ENCODE data around the gene LDLRAD4.
A peak's percentile ranks its signal among the peaks of the same experiment; 100 is the strongest.

The LDLRAD4 gene

DNA sequence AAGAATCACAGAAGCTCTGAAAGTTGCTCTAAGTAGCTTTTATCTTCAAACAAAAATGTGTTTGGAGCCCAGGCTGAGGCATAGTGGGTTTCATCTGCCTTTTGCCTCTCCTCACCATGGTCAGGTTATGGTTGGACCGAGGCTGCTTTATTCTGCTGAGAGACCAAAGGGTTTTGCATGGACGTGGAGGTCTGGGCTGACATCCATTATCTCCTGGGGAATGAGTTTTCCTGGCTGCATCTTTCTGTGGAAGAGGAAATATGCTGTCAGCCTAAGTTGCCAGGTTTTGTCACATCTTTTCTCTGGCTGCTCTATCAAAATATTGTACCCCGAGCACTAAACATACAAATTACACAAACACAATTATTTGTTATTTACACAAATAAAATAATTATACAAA is 223.2 kb downstream of the LDLRAD4 start:
- peak in 1 of 2 donors; percentile 55 for DNase-seq
- H3K4me1 ChIP-seq = peaks cover 0 to 25% (median 10%) of the 10 kb centered on the region in 4 donors
- H3K27ac ChIP-seq = peak overlapping the region in 1 of 2 donors; percentile 1
- intact Hi-C loops (cut with DNase I; ENCODE audit: low total_unique reads) = no loop called here
- H3K9me3 ChIP-seq = no peaks in the 10 kb centered on the region
- TF ChIP-seq, protein P1, sequence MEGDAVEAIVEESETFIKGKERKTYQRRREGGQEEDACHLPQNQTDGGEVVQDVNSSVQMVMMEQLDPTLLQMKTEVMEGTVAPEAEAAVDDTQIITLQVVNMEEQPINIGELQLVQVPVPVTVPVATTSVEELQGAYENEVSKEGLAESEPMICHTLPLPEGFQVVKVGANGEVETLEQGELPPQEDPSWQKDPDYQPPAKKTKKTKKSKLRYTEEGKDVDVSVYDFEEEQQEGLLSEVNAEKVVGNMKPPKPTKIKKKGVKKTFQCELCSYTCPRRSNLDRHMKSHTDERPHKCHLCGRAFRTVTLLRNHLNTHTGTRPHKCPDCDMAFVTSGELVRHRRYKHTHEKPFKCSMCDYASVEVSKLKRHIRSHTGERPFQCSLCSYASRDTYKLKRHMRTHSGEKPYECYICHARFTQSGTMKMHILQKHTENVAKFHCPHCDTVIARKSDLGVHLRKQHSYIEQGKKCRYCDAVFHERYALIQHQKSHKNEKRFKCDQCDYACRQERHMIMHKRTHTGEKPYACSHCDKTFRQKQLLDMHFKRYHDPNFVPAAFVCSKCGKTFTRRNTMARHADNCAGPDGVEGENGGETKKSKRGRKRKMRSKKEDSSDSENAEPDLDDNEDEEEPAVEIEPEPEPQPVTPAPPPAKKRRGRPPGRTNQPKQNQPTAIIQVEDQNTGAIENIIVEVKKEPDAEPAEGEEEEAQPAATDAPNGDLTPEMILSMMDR (IDR thresholded peaks at IDR 0.05) = no peak
- H3K4me3 ChIP-seq = no peak overlapping the region
- H3K36me3 ChIP-seq = no peaks in the 10 kb centered on the region
- no peaks in the 10 kb centered on the region for H3K27me3 ChIP-seq

DNA sequence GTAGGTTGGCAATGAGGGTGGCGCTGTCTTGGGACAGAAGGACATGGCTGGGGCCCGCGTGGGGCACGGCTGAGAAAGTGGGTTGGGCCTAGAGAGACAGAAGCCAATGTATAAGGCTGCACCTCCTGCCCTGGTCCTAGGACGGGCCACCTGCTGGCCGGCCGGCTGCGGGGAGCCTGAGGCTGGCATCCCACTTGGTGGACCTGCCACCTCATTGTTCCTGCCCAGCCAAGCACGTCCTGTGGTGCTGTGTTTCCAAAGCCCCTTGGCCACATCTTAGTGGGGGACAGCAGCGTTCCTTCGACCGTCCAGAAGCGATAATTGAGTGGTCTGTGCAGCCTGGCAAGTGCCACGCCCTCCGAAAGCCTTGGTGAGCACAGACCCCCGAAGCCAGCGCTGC is 223.9 kb downstream of the LDLRAD4 start:
- H3K27ac ChIP-seq = peak overlapping the region in 1 of 2 donors; percentile 5
- H3K27me3 ChIP-seq = no peaks in the 10 kb centered on the region
- no peaks in the 10 kb centered on the region for H3K36me3 ChIP-seq
- H3K4me3 ChIP-seq = no peak overlapping the region
- TF ChIP-seq, protein P1 (IDR thresholded peaks at IDR 0.05) = no peak
- peaks cover 0 to 25% (median 8%) of the 10 kb centered on the region in 4 donors for H3K4me1 ChIP-seq
- intact Hi-C loops (cut with DNase I; ENCODE audit: low total_unique reads) = no loop called here
- peak in 1 of 2 donors; percentile 50 for DNase-seq
- no peaks in the 10 kb centered on the region for H3K9me3 ChIP-seq

DNA sequence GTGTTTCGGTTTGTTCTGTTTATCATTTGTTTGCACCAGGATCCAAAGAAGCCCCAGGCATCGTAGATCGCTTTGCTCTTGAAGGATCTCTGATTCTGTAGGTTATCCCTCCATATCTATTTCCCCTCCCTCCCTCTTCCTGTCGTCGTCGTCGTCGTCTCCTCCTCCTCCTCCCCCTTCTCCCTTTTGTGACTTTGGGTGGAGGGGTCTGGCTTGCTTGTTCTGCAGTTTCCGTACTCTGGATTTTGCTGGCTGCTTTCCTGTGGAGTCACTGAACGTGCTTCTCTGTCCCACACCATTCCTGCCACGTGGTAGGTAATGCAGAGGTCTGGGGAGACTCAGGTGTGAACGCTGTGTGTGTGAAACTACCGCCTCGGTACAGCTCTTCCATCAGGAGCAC is 225.0 kb downstream of the LDLRAD4 start:
- intact Hi-C loops (cut with DNase I; ENCODE audit: low total_unique reads) = no loop called here
- H3K9me3 ChIP-seq = no peaks in the 10 kb centered on the region
- TF ChIP-seq, protein P1 (IDR thresholded peaks at IDR 0.05) = no peak
- no peaks in the 10 kb centered on the region for H3K36me3 ChIP-seq
- H3K27me3 ChIP-seq = no peaks in the 10 kb centered on the region
- peaks cover 0 to 25% (median 9%) of the 10 kb centered on the region in 4 donors for H3K4me1 ChIP-seq
- no peak overlapping the region for H3K27ac ChIP-seq
- peak in 1 of 2 donors; percentile 21 for DNase-seq
- no peak overlapping the region for H3K4me3 ChIP-seq

DNA sequence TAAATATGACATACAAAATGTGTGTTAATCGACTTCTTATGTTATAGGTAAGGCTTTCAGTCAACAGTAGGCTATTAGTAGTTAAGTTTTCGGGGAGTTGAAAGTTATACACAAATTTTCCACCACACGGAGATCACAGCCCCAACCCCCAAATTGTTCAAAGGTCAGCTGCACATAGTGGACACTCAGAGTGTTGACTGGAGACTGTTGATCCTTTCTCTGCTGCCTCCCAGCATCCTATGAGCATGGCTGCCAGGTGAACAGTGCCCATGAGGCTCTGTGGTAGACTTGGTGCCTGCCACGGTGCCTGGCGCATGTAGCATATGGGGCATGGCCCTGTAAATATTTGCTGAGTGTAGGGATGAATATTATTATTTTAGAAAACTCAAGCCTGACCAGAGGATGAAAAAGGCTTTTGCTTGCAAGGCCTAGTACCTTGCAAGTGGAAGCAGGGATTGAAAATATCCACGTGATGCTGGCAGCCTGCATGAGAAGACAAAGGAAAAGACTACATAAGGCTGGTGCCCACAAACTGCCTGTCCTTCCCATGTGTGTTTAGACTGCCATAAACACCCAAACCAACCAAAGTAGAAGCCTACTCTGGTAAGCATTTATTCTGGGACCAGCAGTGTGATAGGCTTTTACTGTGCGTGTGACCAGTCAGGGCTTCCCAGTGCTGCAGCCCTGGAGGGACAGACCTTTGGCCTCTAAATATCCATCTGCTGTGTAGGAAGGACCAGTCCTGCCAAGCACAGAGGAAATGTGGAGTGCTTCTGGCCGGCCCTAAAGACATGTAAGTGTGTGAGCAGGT is 226.1 kb downstream of the LDLRAD4 start:
- Histone ChIP-seq H3K36me3 (no peaks in the 10 kb centered on the region), H3K27me3 (no peaks in the 10 kb centered on the region), H3K4me3 (no peak overlapping the region), H3K27ac (no peak overlapping the region), H3K9me3 (no peaks in the 10 kb centered on the region), H3K4me1 (peaks cover 0 to 20% (median 9%) of the 10 kb centered on the region in 4 donors)
- DNase-seq = peak in 1 of 2 donors; percentile 21
- intact Hi-C loops (cut with DNase I; ENCODE audit: low total_unique reads) = no loop called here
- TF ChIP-seq, protein P1 (IDR thresholded peaks at IDR 0.05) = no peak

DNA sequence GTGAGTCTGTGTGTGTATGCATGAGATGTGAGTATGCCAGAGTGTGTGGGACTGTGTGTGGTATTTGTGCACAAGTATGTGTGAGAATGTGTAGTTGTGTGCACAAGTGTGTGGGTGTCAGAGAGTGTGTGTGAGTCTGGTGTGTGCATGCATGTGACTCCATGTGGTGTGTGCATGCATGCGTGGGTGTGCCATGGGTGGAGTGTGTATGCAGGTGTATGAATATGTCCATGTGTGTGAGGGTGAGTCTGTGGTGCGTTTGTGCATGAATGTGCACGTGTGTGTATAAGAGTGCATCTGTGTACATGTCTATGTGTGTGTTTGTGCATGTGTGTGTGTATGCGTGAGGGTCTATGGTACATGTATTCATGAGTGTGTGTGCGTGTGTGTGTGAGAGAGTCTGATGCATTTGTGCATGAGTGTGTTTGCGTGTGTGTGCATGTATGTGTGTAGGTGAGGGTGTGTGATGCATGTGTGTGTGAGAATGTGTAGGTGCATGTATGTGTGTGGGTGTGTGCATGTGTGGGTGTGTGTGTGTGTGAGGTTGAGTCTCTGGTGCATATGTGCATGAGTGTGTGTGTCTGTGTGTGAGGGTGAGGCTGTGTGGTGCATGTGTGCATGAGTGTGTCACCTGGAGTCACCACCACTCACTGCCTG is 226.8 kb downstream of the LDLRAD4 start:
- H3K9me3 ChIP-seq = no peaks in the 10 kb centered on the region
- peaks cover 0 to 28% (median 9%) of the 10 kb centered on the region in 4 donors for H3K4me1 ChIP-seq
- no peak overlapping the region for H3K4me3 ChIP-seq
- no peaks in the 10 kb centered on the region for H3K36me3 ChIP-seq
- TF ChIP-seq, protein P1 (IDR thresholded peaks at IDR 0.05) = no peak
- intact Hi-C loops (cut with DNase I; ENCODE audit: low total_unique reads) = no loop called here
- H3K27me3 ChIP-seq = no peaks in the 10 kb centered on the region
- peak in 1 of 2 donors; percentile 17 for DNase-seq
- H3K27ac ChIP-seq = no peak overlapping the region

Measured in tibial artery (tissue), 4 donors.